H9 (cell line): ENCODE results near the gene FAS. TPM values are rescaled to one million over a fixed set of nuclear protein-coding genes. Genes with fewer than 3 reads are reported as not detected.
A peak's percentile ranks its signal among the peaks of the same experiment; 100 is the strongest.

Source experiments
- DNase-seq: peaks from one replicate; pipeline ENCODE4 v3.0.0-alpha.2; 2017
- H2AFZ ChIP-seq: one replicate; pipeline ENCODE4 v1.6.1; 2013; ENCODE audit warnings: mild to moderate bottlenecking, low read length, control low read depth, moderate library complexity
- H2AK5ac ChIP-seq: 2 replicates; pipeline ENCODE4 v1.6.1; 2013; ENCODE audit warnings: low read length, control low read depth, mixed read lengths; ENCODE audit not compliant: insufficient read length
- H2BK120ac ChIP-seq: one replicate; pipeline ENCODE4 v1.6.1; 2013; ENCODE audit warnings: low read depth, mild to moderate bottlenecking, low read length, control low read depth, inconsistent platforms; ENCODE audit not compliant: poor library complexity, severe bottlenecking
- H2BK12ac ChIP-seq: 2 replicates; pipeline ENCODE4 v1.6.1; 2013; ENCODE audit warnings: low read length, control low read depth, mixed read lengths, low read depth; ENCODE audit not compliant: insufficient read length
- H2BK15ac ChIP-seq: 2 replicates; pipeline ENCODE4 v1.6.1; 2013; ENCODE audit warnings: low read depth, low read length, control low read depth
- H2BK20ac ChIP-seq: one replicate; pipeline ENCODE4 v1.6.1; 2013; ENCODE audit warnings: low read depth, mild to moderate bottlenecking, low read length, control low read depth, inconsistent platforms; ENCODE audit not compliant: poor library complexity, severe bottlenecking
- H2BK5ac ChIP-seq: 2 replicates; pipeline ENCODE4 v1.6.1; 2013; ENCODE audit warnings: low read length, control low read depth, mixed read lengths; ENCODE audit not compliant: insufficient read length
- H3K14ac ChIP-seq: 2 replicates; pipeline ENCODE4 v1.6.1; 2013; ENCODE audit warnings: low read length, control low read depth; ENCODE audit not compliant: insufficient read depth
- H3K18ac ChIP-seq: 2 replicates; pipeline ENCODE4 v1.6.1; 2013; ENCODE audit warnings: low read depth, mild to moderate bottlenecking, mixed read lengths, low read length, control low read depth; ENCODE audit not compliant: insufficient read length
- H3K23ac ChIP-seq: 2 replicates; pipeline ENCODE4 v1.6.1; 2013; ENCODE audit warnings: low read length, control low read depth, mixed read lengths, low read depth; ENCODE audit not compliant: insufficient read length
- H3K23me2 ChIP-seq: 2 replicates; pipeline ENCODE4 v1.6.1; 2013; ENCODE audit warnings: low read depth, mild to moderate bottlenecking, mixed read lengths, low read length, control low read depth; ENCODE audit not compliant: insufficient read length, poor library complexity, severe bottlenecking
- H3K27ac ChIP-seq: 2 replicates; pipeline ENCODE4 v1.5.1; 2013; ENCODE audit warnings: low read length, control low read depth, mixed read lengths, low read depth; ENCODE audit not compliant: insufficient read length
- H3K27me3 ChIP-seq: 2 replicates; pipeline ENCODE4 v1.6.1; 2013; ENCODE audit warnings: low read length, control low read depth, inconsistent platforms; ENCODE audit not compliant: insufficient read depth
- H3K4ac ChIP-seq: 2 replicates; pipeline ENCODE4 v1.6.1; 2013; ENCODE audit warnings: low read depth, mild to moderate bottlenecking, control low read depth, inconsistent platforms, low read length, moderate library complexity
- H3K4me1 ChIP-seq: 2 replicates; pipeline ENCODE4 v1.6.1; 2013; ENCODE audit warnings: low read length, control low read depth, inconsistent platforms; ENCODE audit not compliant: insufficient read depth
- H3K4me2 ChIP-seq: 2 replicates; pipeline ENCODE4 v1.6.1; 2013; ENCODE audit warnings: low read length, control low read depth, mixed read lengths; ENCODE audit not compliant: insufficient read length, insufficient read depth
- H3K56ac ChIP-seq: 2 replicates; pipeline ENCODE4 v1.6.1; 2013; ENCODE audit warnings: low read depth, mild to moderate bottlenecking, mixed read lengths, low read length, control low read depth; ENCODE audit not compliant: insufficient read length
- H3K79me1 ChIP-seq: 2 replicates; pipeline ENCODE4 v1.6.1; 2013; ENCODE audit warnings: low read depth, mild to moderate bottlenecking, moderate library complexity, low read length, control low read depth, inconsistent platforms; ENCODE audit not compliant: insufficient read depth, poor library complexity, severe bottlenecking
- H3K79me2 ChIP-seq: 2 replicates; pipeline ENCODE4 v1.6.1; 2013; ENCODE audit warnings: low read length, control low read depth, inconsistent platforms; ENCODE audit not compliant: insufficient read depth
- H3K9ac ChIP-seq: 2 replicates; pipeline ENCODE4 v1.6.1; 2013; ENCODE audit warnings: low read length, control low read depth, mixed read lengths; ENCODE audit not compliant: insufficient read length; ENCODE audit errors: extremely low read depth
- H3K9me3 ChIP-seq: one replicate; pipeline ENCODE4 v1.6.1; 2013; ENCODE audit warnings: low read depth, low read length, inconsistent platforms; ENCODE audit not compliant: control insufficient read depth
- H3T11ph ChIP-seq: one replicate; pipeline ENCODE4 v1.6.1; 2013; ENCODE audit warnings: mild to moderate bottlenecking, low read length, control low read depth, inconsistent platforms
- H4K20me1 ChIP-seq: one replicate; pipeline ENCODE4 v1.6.1; 2013; ENCODE audit not compliant: control insufficient read depth, insufficient read length, insufficient read depth
- H4K5ac ChIP-seq: 2 replicates; pipeline ENCODE4 v1.6.1; 2013; ENCODE audit warnings: low read depth, mild to moderate bottlenecking, mixed read lengths, low read length, control low read depth; ENCODE audit not compliant: insufficient read length
- H4K8ac ChIP-seq: replicated peaks from 2 replicates; pipeline ENCODE4 v1.6.1; 2013; ENCODE audit warnings: low read length, control low read depth, mixed read lengths, low read depth; ENCODE audit not compliant: insufficient read length
- H4K91ac ChIP-seq: 2 replicates; pipeline ENCODE4 v1.6.1; 2013; ENCODE audit warnings: low read depth, mild to moderate bottlenecking, moderate library complexity, mixed read lengths, low read length, control low read depth; ENCODE audit not compliant: insufficient read length
- H3K27ac Mint-ChIP-seq, 3 experiments: 2 replicates in 2 of 3; 3 replicates in 1 of 3; pipeline ENCODE4 v1.8.0; 2020 to 2021; ENCODE audit warnings: mixed read lengths in 3 of 3, mild to moderate bottlenecking in 1 of 3, moderate library complexity in 1 of 3
- H3K27me3 Mint-ChIP-seq: 2 replicates; pipeline ENCODE4 v1.8.0; 2021; ENCODE audit warnings: low read depth, mild to moderate bottlenecking, moderate library complexity, mixed read lengths
- H3K36me3 Mint-ChIP-seq, 3 experiments: 2 replicates in 2 of 3; 3 replicates in 1 of 3; pipeline ENCODE4 v1.8.0; 2020 to 2021; ENCODE audit warnings: low read depth in 3 of 3, mixed read lengths in 3 of 3; ENCODE audit not compliant: insufficient read depth in 1 of 3
- H3K4me1 Mint-ChIP-seq, 2 experiments: 2 replicates each; pipeline ENCODE4 v1.8.0; 2020; ENCODE audit warnings: mixed read lengths in 2 of 2
- H3K4me3 Mint-ChIP-seq, 2 experiments: 2 replicates in 1 of 2; 3 replicates in 1 of 2; pipeline ENCODE4 v1.8.0; 2020 to 2021; ENCODE audit warnings: mild to moderate bottlenecking in 2 of 2, mixed read lengths in 2 of 2, moderate library complexity in 1 of 2
- H3K9me3 Mint-ChIP-seq, 2 experiments: 2 replicates in 1 of 2; 3 replicates in 1 of 2; pipeline ENCODE4 v1.8.0; 2020; ENCODE audit warnings: mild to moderate bottlenecking in 2 of 2, mixed read lengths in 2 of 2, moderate library complexity in 1 of 2
- CTCF ChIP-seq: fragments of 200-600 bp; sonication (generic); conservative IDR thresholded peaks from 3 replicates; pipeline ENCODE4 v1.8.0; 2021; ENCODE audit warnings: antibody characterized with exemption, mild to moderate bottlenecking
- WGBS: extraction: QIAGEN DNeasy Blood & Tissue Kit; methylation state at CpG from one replicate; pipeline ENCODE4 v1.1.7; 2013; ENCODE audit warnings: missing lambda C conversion rate, low lambda C conversion rate, mixed read lengths; ENCODE audit not compliant: insufficient read length; ENCODE audit errors: extremely low coverage; 5-methylcytosine and 5-hydroxymethylcytosine counted together
- total RNA-seq: library from RNA; stranded (reverse); gene quantifications from 2 replicates; pipeline ENCODE4 v1.2.1, GENCODE V29; 2021

The FAS gene
- total RNA-seq, 1 experiment from 2014 or later = 3.0 TPM

GRCh38 chr10:89032141-89032891 lies 41.7 kb downstream of the FAS start:
- Histone ChIP-seq H3K4me1 (no peaks in the 10 kb centered on the region; the same call in 1 of the 2 replicates), H4K5ac (no peak overlapping the region), H3K14ac (no peak overlapping the region), H2BK5ac (no peak overlapping the region), H3K9me3 (no peaks in the 10 kb centered on the region), H3K56ac (no peak overlapping the region), H3K79me2 (no peaks in the 10 kb centered on the region), H3K18ac (no peak overlapping the region), H2BK20ac (no peak overlapping the region), H2BK120ac (no peak overlapping the region), H4K91ac (no peak overlapping the region), H2AFZ (no peak overlapping the region), H4K20me1 (no peaks in the 10 kb centered on the region), H3K27ac (no peak overlapping the region), H4K8ac (no peak overlapping the region), H3T11ph (no peak overlapping the region), H3K9ac (no peak overlapping the region), H2AK5ac (no peak overlapping the region), H2BK12ac (no peak overlapping the region), H2BK15ac (no peak overlapping the region), H3K27me3 (no peaks in the 10 kb centered on the region), H3K23ac (no peak overlapping the region), H3K23me2 (no peaks in the 10 kb centered on the region), H3K79me1 (no peaks in the 10 kb centered on the region), H3K4ac (no peak overlapping the region), H3K4me2 (no peak overlapping the region)
- peaks cover 17 to 24% of the 10 kb centered on the region in 2 experiments for H3K4me1 Mint-ChIP-seq
- H3K36me3 Mint-ChIP-seq = no peaks in the 10 kb centered on the region
- DNase-seq = peak; percentile 41
- H3K27ac Mint-ChIP-seq = 0 out of 7 replicates have a peak overlapping the region, but pooled peaks of 1 of the 3 experiments have one; percentile 35
- no peak for TF ChIP-seq CTCF
- H3K27me3 Mint-ChIP-seq = peaks cover 3% of the 10 kb centered on the region; the same call in 1 of the 2 replicates
- no CpG with 5 or more reads among the region's 8 CpGs for WGBS
- H3K9me3 Mint-ChIP-seq = no peaks in the 10 kb centered on the region
- 0 out of 5 replicates have a peak overlapping the region, but pooled peaks of 1 of the 2 experiments have one; percentile 1 for H3K4me3 Mint-ChIP-seq
